ENCODE data around the gene ITGB1BP1.

- TF ChIP-seq POLR2AphosphoS5 (IDR thresholded peaks at IDR 0.05) (no peak), POLR2A (IDR thresholded peaks at IDR 0.05) (no peak)
These were observed 68.1 kb downstream of the ITGB1BP1 start for GRCh38 chr2:9355270-9355669.

All from sigmoid colon (tissue), 4 donors.